Osteoblast (primary cell): Measurements from ENCODE around the gene PLCL1. TPM values are rescaled to one million over a fixed set of nuclear protein-coding genes. Genes with fewer than 3 reads are reported as not detected.

ENCODE experiments used
- DNase-seq: peaks from one replicate; pipeline ENCODE4 v3.0.0; 2011; ENCODE audit warnings: low spot score, mixed read lengths; ENCODE audit not compliant: insufficient read length; ENCODE audit errors: missing footprints
- H2AFZ ChIP-seq: 2 replicates; pipeline ENCODE4 v1.6.0; 2011; ENCODE audit warnings: mild to moderate bottlenecking, low read length
- H3K27ac ChIP-seq: 2 replicates; pipeline ENCODE4 v1.5.1; 2011; ENCODE audit warnings: mild to moderate bottlenecking, low read depth, low read length, moderate library complexity
- H3K27me3 ChIP-seq: 2 replicates; pipeline ENCODE4 v1.6.0; 2012; ENCODE audit warnings: mild to moderate bottlenecking, control low read depth, inconsistent platforms, low read length, moderate library complexity; ENCODE audit not compliant: insufficient read depth
- H3K36me3 ChIP-seq: 2 replicates; pipeline ENCODE4 v1.5.1; 2011; ENCODE audit warnings: mild to moderate bottlenecking, low read length, control low read depth, moderate library complexity; ENCODE audit not compliant: insufficient read depth
- H3K4me1 ChIP-seq: 2 replicates; pipeline ENCODE4 v1.5.1; 2011; ENCODE audit warnings: mild to moderate bottlenecking, low read length, control low read depth, moderate library complexity; ENCODE audit not compliant: insufficient read depth
- H3K4me2 ChIP-seq: 2 replicates; pipeline ENCODE4 v1.6.0; 2011; ENCODE audit warnings: mild to moderate bottlenecking, low read length; ENCODE audit not compliant: insufficient read depth
- H3K4me3 ChIP-seq: fragments of 200-600 bp; sonication (generic); 3 replicates; pipeline ENCODE4 v1.5.1; 2012; ENCODE audit warnings: mild to moderate bottlenecking, low read length, inconsistent platforms; ENCODE audit not compliant: insufficient read depth
- H3K79me2 ChIP-seq: 2 replicates; pipeline ENCODE4 v1.6.0; 2012; ENCODE audit warnings: mild to moderate bottlenecking, low read length, control low read depth, inconsistent platforms; ENCODE audit not compliant: insufficient read depth
- H3K9me3 ChIP-seq: 2 replicates; pipeline ENCODE4 v1.5.1; 2011; ENCODE audit warnings: low read depth, low read length, control low read depth
- H4K20me1 ChIP-seq: 2 replicates; pipeline ENCODE4 v1.6.0; 2012; ENCODE audit warnings: mild to moderate bottlenecking, low read length, control low read depth; ENCODE audit not compliant: insufficient read depth
- total RNA-seq: library from RNA; depleted of rRNA; stranded (reverse); fragments of >200 nt; gene quantifications from 2 replicates; pipeline ENCODE4 v1.2.3, GENCODE V29; 2012
- TF ChIP-seq, protein P1 (sequence below): IDR thresholded peaks from 2 replicates; pipeline ENCODE4 v1.5.1; 2011; ENCODE audit warnings: mild to moderate bottlenecking, low read depth, low read length, moderate library complexity; ENCODE audit errors: extremely low read depth

The PLCL1 gene
- total RNA-seq, 1 donor = 4.0 TPM

DNA sequence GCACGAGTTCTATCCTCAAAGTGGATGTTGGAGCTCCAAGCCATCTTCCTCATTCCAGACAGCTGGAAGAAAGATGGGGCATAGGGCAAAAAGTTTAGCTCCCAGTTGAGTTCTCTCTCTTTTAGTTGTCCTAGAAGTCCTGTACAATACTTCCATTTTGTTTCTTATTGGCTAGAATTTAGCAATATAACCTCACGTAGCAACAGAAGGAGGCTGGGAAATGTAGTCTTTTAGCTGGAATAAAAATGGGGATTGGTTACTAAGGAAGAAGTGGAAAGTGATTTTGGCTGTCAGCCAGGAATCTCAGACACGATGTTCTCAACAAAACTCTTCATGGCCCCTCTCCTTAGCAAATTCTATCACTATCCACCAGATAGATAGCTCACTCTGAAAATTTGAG is 79.9 kb downstream of the PLCL1 start:
- H3K4me3 ChIP-seq = no peak overlapping the region
- TF ChIP-seq, protein P1, sequence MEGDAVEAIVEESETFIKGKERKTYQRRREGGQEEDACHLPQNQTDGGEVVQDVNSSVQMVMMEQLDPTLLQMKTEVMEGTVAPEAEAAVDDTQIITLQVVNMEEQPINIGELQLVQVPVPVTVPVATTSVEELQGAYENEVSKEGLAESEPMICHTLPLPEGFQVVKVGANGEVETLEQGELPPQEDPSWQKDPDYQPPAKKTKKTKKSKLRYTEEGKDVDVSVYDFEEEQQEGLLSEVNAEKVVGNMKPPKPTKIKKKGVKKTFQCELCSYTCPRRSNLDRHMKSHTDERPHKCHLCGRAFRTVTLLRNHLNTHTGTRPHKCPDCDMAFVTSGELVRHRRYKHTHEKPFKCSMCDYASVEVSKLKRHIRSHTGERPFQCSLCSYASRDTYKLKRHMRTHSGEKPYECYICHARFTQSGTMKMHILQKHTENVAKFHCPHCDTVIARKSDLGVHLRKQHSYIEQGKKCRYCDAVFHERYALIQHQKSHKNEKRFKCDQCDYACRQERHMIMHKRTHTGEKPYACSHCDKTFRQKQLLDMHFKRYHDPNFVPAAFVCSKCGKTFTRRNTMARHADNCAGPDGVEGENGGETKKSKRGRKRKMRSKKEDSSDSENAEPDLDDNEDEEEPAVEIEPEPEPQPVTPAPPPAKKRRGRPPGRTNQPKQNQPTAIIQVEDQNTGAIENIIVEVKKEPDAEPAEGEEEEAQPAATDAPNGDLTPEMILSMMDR = no peak
- no peak for DNase-seq

DNA sequence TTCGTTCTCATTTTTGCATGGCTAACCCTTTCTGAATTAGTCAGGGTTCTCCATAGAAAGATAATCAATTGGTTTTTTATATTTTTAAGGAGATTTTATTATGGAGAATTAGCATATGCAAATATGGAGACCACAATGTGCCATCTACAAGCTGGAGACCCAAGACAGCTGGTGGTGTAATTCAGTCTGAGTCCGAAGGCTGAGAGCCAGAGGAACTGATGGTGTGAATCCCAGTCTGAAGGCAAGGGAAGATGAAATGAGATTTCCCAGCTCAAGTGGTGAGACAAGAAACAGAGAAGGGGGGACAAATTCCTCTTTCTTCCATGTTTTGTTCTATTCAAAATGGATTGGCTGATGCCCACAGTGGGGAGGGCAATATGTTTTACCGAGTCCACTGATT is 80.7 kb downstream of the PLCL1 start:
- H3K27ac ChIP-seq = no peak overlapping the region
- H3K36me3 ChIP-seq = no peaks in the 10 kb centered on the region
- no peaks in the 10 kb centered on the region for H3K27me3 ChIP-seq
- H3K9me3 ChIP-seq = no peaks in the 10 kb centered on the region
- H3K4me2 ChIP-seq = no peak overlapping the region
- no peak overlapping the region for H3K4me3 ChIP-seq
- H3K79me2 ChIP-seq = no peaks in the 10 kb centered on the region
- H2AFZ ChIP-seq = no peak overlapping the region
- no peaks in the 10 kb centered on the region for H4K20me1 ChIP-seq
- DNase-seq = no peak
- TF ChIP-seq, protein P1 = no peak
- H3K4me1 ChIP-seq = peaks cover 13% of the 10 kb centered on the region

More for the DNA sequence above, 79.9 kb downstream of the PLCL1 start:
- H2AFZ ChIP-seq = peak overlapping the region; percentile 37
- no peaks in the 10 kb centered on the region for H3K9me3 ChIP-seq
- no peak overlapping the region for H3K4me2 ChIP-seq
- peaks cover 17% of the 10 kb centered on the region for H3K4me1 ChIP-seq
- H3K36me3 ChIP-seq = no peaks in the 10 kb centered on the region
- no peaks in the 10 kb centered on the region for H4K20me1 ChIP-seq
- H3K27ac ChIP-seq = no peak overlapping the region
- H3K79me2 ChIP-seq = no peaks in the 10 kb centered on the region
- H3K27me3 ChIP-seq = no peaks in the 10 kb centered on the region

DNA sequence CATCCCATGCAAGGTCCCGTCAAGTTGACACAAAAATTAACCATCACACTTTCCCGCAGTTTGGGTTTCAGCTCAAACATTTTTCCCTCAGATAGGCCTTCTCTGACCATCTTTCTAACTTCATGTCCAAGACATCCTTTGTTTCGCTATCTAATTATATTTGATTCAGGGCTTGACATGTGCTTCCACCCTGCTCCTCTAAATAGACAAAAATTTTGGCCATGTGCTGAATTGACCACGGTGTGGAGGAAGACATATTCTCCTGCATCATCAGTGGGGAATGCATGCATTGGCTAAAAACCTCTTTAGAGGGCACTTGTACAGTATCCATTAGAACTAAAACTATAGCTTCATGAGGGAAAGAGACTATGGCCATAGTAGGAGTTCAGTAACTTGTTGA is 81.2 kb downstream of the PLCL1 start:
- peak overlapping the region; percentile 39 for H2AFZ ChIP-seq
- H3K4me1 ChIP-seq = peaks cover 13% of the 10 kb centered on the region
- H3K27ac ChIP-seq = no peak overlapping the region
- no peaks in the 10 kb centered on the region for H3K27me3 ChIP-seq
- H4K20me1 ChIP-seq = no peaks in the 10 kb centered on the region
- no peak for DNase-seq
- no peaks in the 10 kb centered on the region for H3K79me2 ChIP-seq
- H3K4me3 ChIP-seq = no peak overlapping the region
- TF ChIP-seq, protein P1 = no peak
- no peaks in the 10 kb centered on the region for H3K9me3 ChIP-seq
- no peaks in the 10 kb centered on the region for H3K36me3 ChIP-seq
- H3K4me2 ChIP-seq = no peak overlapping the region

DNA sequence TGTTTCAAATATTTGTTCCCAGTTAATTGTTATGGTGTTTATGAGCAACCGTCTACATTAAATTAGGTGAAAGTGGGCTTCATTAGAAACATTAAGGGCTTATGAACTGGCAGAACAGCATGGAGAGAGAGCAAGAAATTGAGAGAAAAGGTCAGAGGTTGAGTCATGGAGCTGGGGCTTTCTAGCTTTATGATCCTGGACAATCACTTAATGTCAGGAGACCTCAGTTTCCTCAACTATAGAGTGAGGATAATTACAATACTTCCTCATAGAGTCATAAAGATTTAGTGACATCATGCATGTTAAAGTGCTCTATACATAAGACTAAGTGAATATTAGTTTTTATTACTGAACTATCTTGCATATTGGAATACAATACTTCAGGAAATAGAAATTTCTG is 83.9 kb downstream of the PLCL1 start:
- Histone ChIP-seq H3K27me3 (no peaks in the 10 kb centered on the region), H3K27ac (no peak overlapping the region), H3K79me2 (no peaks in the 10 kb centered on the region), H3K4me3 (no peak overlapping the region), H2AFZ (no peak overlapping the region), H4K20me1 (no peaks in the 10 kb centered on the region), H3K9me3 (no peaks in the 10 kb centered on the region), H3K4me1 (peaks cover 7% of the 10 kb centered on the region), H3K36me3 (no peaks in the 10 kb centered on the region), H3K4me2 (no peak overlapping the region)
- DNase-seq = no peak
- TF ChIP-seq, protein P1 = no peak
